HepG2 (cell line): Measurements from ENCODE around the gene MISP3. TPM values are rescaled to one million over a fixed set of nuclear protein-coding genes. Genes with fewer than 3 reads are reported as not detected.

Source experiments
- ARNT2 ChIP-seq: sonication (generic); formaldehyde crosslinking; IDR thresholded peaks from 2 replicates; pipeline ENCODE4 v1.8.0; 2022; ENCODE audit warnings: mild to moderate bottlenecking, low read depth, missing genetic modification reagents, moderate library complexity
- HNRNPK ChIP-seq: fragments of 200-400 bp; formaldehyde crosslinking; IDR thresholded peaks from 2 replicates; pipeline ENCODE4 v1.6.1; 2018; ENCODE audit warnings: low read length, low read depth, moderate library complexity, mild to moderate bottlenecking; ENCODE audit not compliant: poor library complexity, severe bottlenecking
- KAT7 ChIP-seq: IDR thresholded peaks from 2 replicates; pipeline ENCODE4 v1.6.1; 2018; ENCODE audit warnings: borderline replicate concordance, missing compliant biosample characterization
- LBX2 ChIP-seq: sonication (generic); formaldehyde crosslinking; IDR thresholded peaks from 2 replicates; pipeline ENCODE4 v1.5.0; 2020; ENCODE audit warnings: missing genetic modification reagents, mild to moderate bottlenecking, borderline replicate concordance
- MAZ ChIP-seq, 2 experiments: sonication (generic) in 1 of 2; formaldehyde crosslinking in 1 of 2; IDR thresholded peaks; 2 replicates each; pipeline versions ENCODE4 v1.5.0 to v1.6.1; 2012 to 2020; ENCODE audit warnings: low read depth in 2 of 2, mild to moderate bottlenecking in 2 of 2, borderline replicate concordance in 1 of 2, improper control_type of control experiment in 1 of 2, low read length in 1 of 2, missing genetic modification reagents in 1 of 2, moderate library complexity in 1 of 2
- MED13 ChIP-seq: sonication (generic); formaldehyde crosslinking; IDR thresholded peaks from 2 replicates; pipeline ENCODE4 v1.5.0; 2020; ENCODE audit warnings: missing genetic modification reagents
- STAG1 ChIP-seq: sonication (generic); formaldehyde crosslinking; IDR thresholded peaks from 2 replicates; pipeline ENCODE4 v1.4.0; 2020; ENCODE audit warnings: missing genetic modification reagents
- TOE1 ChIP-seq: sonication (generic); formaldehyde crosslinking; IDR thresholded peaks from 2 replicates; pipeline ENCODE4 v1.4.0; 2020; ENCODE audit warnings: mild to moderate bottlenecking, missing genetic modification reagents
- TOPORS ChIP-seq: sonication (generic); formaldehyde crosslinking; IDR thresholded peaks from 2 replicates; pipeline ENCODE4 v1.8.0; 2023; ENCODE audit warnings: mild to moderate bottlenecking, missing genetic modification reagents
- ZBTB43 ChIP-seq: sonication (generic); formaldehyde crosslinking; conservative IDR thresholded peaks from 2 replicates; pipeline ENCODE4 v1.4.0; 2020; ENCODE audit warnings: missing genetic modification reagents
- ZNF772 ChIP-seq: sonication (generic); formaldehyde crosslinking; IDR thresholded peaks from 2 replicates; pipeline ENCODE4 v1.5.0; 2020; ENCODE audit warnings: mild to moderate bottlenecking, missing genetic modification reagents
- ZNF800 ChIP-seq: sonication (generic); formaldehyde crosslinking; IDR thresholded peaks from 2 replicates; pipeline ENCODE4 v1.4.0; 2020; ENCODE audit warnings: missing genetic modification reagents
- polyA plus RNA-seq, 8 experiments: library from polyadenylated mRNA; depleted of rRNA in 3 of 8; stranded (reverse) in 7 of 8; unstranded in 1 of 8; fragments of >200 nt; fragmentation: Illumina TruSeq in 4 of 8; extraction: Trizol in 4 of 8; gene quantifications; 2 replicates each; pipeline versions ENCODE4 v1.2.1 to v1.2.3, GENCODE V29; 2011 to 2016; ENCODE audit warnings: low read depth in 4 of 8, missing spikeins in 1 of 8, mixed read lengths in 1 of 8; ENCODE audit not compliant: insufficient read depth in 1 of 8
- total RNA-seq, 5 experiments: library from RNA; depleted of rRNA; stranded (reverse); fragments of >200 nt; fragmentation: Illumina TruSeq; extraction: Trizol; gene quantifications; 2 replicates each; pipeline ENCODE4 v1.2.3, GENCODE V29; 2016; ENCODE audit warnings: low read depth in 1 of 5
- TF ChIP-seq, protein P1 (sequence below): sonication (generic); formaldehyde crosslinking; IDR thresholded peaks from 2 replicates; pipeline ENCODE4 v1.5.0; 2020; ENCODE audit warnings: missing genetic modification reagents
- TF ChIP-seq, protein P2 (sequence below): sonication (generic); formaldehyde crosslinking; IDR thresholded peaks from 2 replicates; pipeline ENCODE4 v1.8.0; 2022; ENCODE audit warnings: missing genetic modification reagents, mild to moderate bottlenecking, inconsistent platforms, borderline replicate concordance
- TF ChIP-seq, protein P3 (sequence below): sonication (generic); formaldehyde crosslinking; IDR thresholded peaks from 2 replicates; pipeline ENCODE4 v1.4.0; 2020; ENCODE audit warnings: missing genetic modification reagents, borderline replicate concordance

MISP3 gene
- total and polyA plus RNA-seq, 2 of the 13 experiments (the other 11 are each of a cell fraction or from before 2014, with no cell fraction given): 2.5 to 5.4 TPM

GRCh38 chr19:14031719-14032480, 40.7 kb upstream of the MISP3 start, which contains the start of gene IL27RA (continued):
- TF ChIP-seq, protein P1, sequence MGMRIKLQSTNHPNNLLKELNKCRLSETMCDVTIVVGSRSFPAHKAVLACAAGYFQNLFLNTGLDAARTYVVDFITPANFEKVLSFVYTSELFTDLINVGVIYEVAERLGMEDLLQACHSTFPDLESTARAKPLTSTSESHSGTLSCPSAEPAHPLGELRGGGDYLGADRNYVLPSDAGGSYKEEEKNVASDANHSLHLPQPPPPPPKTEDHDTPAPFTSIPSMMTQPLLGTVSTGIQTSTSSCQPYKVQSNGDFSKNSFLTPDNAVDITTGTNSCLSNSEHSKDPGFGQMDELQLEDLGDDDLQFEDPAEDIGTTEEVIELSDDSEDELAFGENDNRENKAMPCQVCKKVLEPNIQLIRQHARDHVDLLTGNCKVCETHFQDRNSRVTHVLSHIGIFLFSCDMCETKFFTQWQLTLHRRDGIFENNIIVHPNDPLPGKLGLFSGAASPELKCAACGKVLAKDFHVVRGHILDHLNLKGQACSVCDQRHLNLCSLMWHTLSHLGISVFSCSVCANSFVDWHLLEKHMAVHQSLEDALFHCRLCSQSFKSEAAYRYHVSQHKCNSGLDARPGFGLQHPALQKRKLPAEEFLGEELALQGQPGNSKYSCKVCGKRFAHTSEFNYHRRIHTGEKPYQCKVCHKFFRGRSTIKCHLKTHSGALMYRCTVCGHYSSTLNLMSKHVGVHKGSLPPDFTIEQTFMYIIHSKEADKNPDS (CRISPR knock-in tag): 0 out of 2 replicates have a peak, but pooled peaks have one; percentile 65
- TF ChIP-seq ZBTB43 (peak; percentile 5; the same call in 1 of the 2 replicates), TOE1 (CRISPR knock-in tag) (no peak), ARNT2 (CRISPR knock-in tag) (peak; percentile 59; the same call in 1 of the 2 replicates), STAG1 (peak; percentile 59), LBX2 (CRISPR knock-in tag) (peak; percentile 89; the same call in 1 of the 2 replicates), MED13 (CRISPR knock-in tag) (peak; percentile 66; the same call in 1 of the 2 replicates), KAT7 (CRISPR knock-in tag) (0 out of 2 replicates have a peak, but pooled peaks have one; percentile 45), ZNF772 (CRISPR knock-in tag) (peak; percentile 42; the same call in 1 of the 2 replicates), ZNF800 (CRISPR knock-in tag) (peak; percentile 95), TOPORS (CRISPR knock-in tag) (0 out of 2 replicates have a peak, but pooled peaks have one; percentile 47), HNRNPK (peak; percentile 35), MAZ (IDR thresholded peaks at IDR 0.05; ENCODE audit: borderline replicate concordance, low read depth, low read length) (no peak), MAZ (CRISPR knock-in tag; IDR thresholded peaks at IDR 0.05; ENCODE audit: low read depth) (0 out of 2 replicates have a peak, but pooled peaks have one; percentile 35)
- TF ChIP-seq, protein P2, sequence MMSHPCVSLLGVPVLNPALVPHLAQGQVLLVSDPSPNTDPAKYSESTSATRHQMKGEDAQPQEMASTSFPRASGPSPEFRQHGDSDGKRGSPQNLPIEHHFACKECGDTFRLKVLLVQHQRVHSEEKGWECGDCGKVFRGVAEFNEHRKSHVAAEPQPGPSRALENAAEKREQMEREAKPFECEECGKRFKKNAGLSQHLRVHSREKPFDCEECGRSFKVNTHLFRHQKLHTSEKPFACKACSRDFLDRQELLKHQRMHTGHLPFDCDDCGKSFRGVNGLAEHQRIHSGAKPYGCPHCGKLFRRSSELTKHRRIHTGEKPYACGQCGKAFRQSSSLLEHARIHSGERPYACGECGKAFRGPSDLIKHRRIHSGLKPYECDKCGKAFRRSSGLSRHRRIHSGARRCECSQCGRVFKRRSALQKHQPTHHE: peak; percentile 46; the same call in 1 of the 2 replicates
- TF ChIP-seq, protein P3, sequence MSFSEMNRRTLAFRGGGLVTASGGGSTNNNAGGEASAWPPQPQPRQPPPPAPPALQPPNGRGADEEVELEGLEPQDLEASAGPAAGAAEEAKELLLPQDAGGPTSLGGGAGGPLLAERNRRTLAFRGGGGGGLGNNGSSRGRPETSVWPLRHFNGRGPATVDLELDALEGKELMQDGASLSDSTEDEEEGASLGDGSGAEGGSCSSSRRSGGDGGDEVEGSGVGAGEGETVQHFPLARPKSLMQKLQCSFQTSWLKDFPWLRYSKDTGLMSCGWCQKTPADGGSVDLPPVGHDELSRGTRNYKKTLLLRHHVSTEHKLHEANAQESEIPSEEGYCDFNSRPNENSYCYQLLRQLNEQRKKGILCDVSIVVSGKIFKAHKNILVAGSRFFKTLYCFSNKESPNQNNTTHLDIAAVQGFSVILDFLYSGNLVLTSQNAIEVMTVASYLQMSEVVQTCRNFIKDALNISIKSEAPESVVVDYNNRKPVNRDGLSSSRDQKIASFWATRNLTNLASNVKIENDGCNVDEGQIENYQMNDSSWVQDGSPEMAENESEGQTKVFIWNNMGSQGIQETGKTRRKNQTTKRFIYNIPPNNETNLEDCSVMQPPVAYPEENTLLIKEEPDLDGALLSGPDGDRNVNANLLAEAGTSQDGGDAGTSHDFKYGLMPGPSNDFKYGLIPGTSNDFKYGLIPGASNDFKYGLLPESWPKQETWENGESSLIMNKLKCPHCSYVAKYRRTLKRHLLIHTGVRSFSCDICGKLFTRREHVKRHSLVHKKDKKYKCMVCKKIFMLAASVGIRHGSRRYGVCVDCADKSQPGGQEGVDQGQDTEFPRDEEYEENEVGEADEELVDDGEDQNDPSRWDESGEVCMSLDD: peak; percentile 95
